Endothelial cell of umbilical vein (primary cell): ENCODE data around the gene DNMT3L. TPM values are rescaled to one million over a fixed set of nuclear protein-coding genes. Genes with fewer than 3 reads are reported as not detected.
"Not testable (repeated sequence)": the region's sequence is repeated elsewhere in the genome, so short reads cannot be mapped to it uniquely, and the experiment has no call there.

Source experiments
- BruUV-seq: library from RNA; stranded (reverse); fragments of 400-500 nt; replicated peaks from 2 replicates; lab custom pipeline; 2021; lab: Mats Ljungman, UMichigan
- CTCF ChIA-PET: fragments of 300-600, 350-600 bp; sonication (Branson Sonifier 250); formaldehyde crosslinking; loops from one replicate; lab custom pipeline; 2021; ENCODE audit warnings: antibody characterized with exemption, inconsistent platforms; lab: Charles Lee
- POLR2A ChIA-PET: fragments of 300-600, 350-600 bp; sonication (Branson Sonifier 250); formaldehyde crosslinking; loops from one replicate; lab custom pipeline; 2021; ENCODE audit warnings: antibody characterized with exemption, inconsistent platforms; lab: Charles Lee
- DNase-seq: peaks from one replicate; pipeline ENCODE4 v3.0.0-alpha.2; 2011; ENCODE audit warnings: low read depth, low spot score
- FAIRE-seq: peaks from 2 replicates; lab custom pipeline; 2011; peaks lifted over from hg19 to GRCh38; lab: Jason Lieb, UNC
- H2AFZ ChIP-seq: 2 replicates; pipeline ENCODE4 v1.6.0; 2012; ENCODE audit warnings: low read depth, low read length, control low read depth, inconsistent platforms
- H3K27ac ChIP-seq: 2 replicates; pipeline ENCODE4 v1.5.1; 2011; ENCODE audit warnings: low read depth, mild to moderate bottlenecking, control low read depth, low read length, moderate library complexity; ENCODE audit not compliant: insufficient read depth
- H3K27me3 ChIP-seq, 2 experiments: 2 replicates each; pipeline versions ENCODE4 v1.6.0 to v1.6.1; 2011; ENCODE audit warnings: low read length in 2 of 2, mixed read lengths in 1 of 2; ENCODE audit not compliant: control insufficient read depth in 2 of 2, insufficient read depth in 2 of 2
- H3K36me3 ChIP-seq, 2 experiments: 2 replicates in 1 of 2; 3 replicates in 1 of 2; pipeline ENCODE4 v1.5.1; 2011; ENCODE audit warnings: low read length in 2 of 2, mild to moderate bottlenecking in 1 of 2, moderate library complexity in 1 of 2; ENCODE audit not compliant: control insufficient read depth in 2 of 2, insufficient read depth in 2 of 2; ENCODE audit errors: extremely low read depth in 1 of 2
- H3K4me1 ChIP-seq: 3 replicates; pipeline ENCODE4 v1.5.1; 2011; ENCODE audit warnings: mild to moderate bottlenecking, low read length; ENCODE audit not compliant: control insufficient read depth, insufficient read depth; ENCODE audit errors: extremely low read depth
- H3K4me2 ChIP-seq: 2 replicates; pipeline ENCODE4 v1.6.1; 2011; ENCODE audit warnings: low read length, control low read depth, mixed read lengths; ENCODE audit not compliant: insufficient read depth
- H3K4me3 ChIP-seq, 3 experiments: fragments of 200-600 bp in 1 of 3; sonication (generic), shearing (Covaris generic) in 1 of 3; replicated peaks in 1 of 3; 2 replicates each; pipeline ENCODE4 v1.5.1; 2011 to 2016; ENCODE audit warnings: control low read depth in 3 of 3, low read length in 3 of 3, mild to moderate bottlenecking in 2 of 3, inconsistent platforms in 1 of 3, low read depth in 1 of 3, moderate library complexity in 1 of 3; ENCODE audit not compliant: insufficient read depth in 1 of 3
- H3K79me2 ChIP-seq: 2 replicates; pipeline ENCODE4 v1.6.0; 2012; ENCODE audit warnings: low read length, inconsistent platforms; ENCODE audit not compliant: control insufficient read depth, insufficient read depth
- H3K9ac ChIP-seq: replicated peaks from 2 replicates; pipeline ENCODE3; 2011; ENCODE audit warnings: low read length, control low read depth; ENCODE audit not compliant: insufficient read depth; ENCODE audit errors: extremely low read depth
- H3K9me1 ChIP-seq: replicated peaks from 3 replicates; pipeline ENCODE4 v1.6.0; 2011; ENCODE audit warnings: mild to moderate bottlenecking, low read length; ENCODE audit not compliant: control insufficient read depth, insufficient read depth; ENCODE audit errors: extremely low read depth
- H3K9me3 ChIP-seq: replicated peaks from 2 replicates; pipeline ENCODE4 v1.5.1; 2012; ENCODE audit warnings: low read length, inconsistent platforms; ENCODE audit not compliant: control insufficient read depth, insufficient read depth
- H4K20me1 ChIP-seq: replicated peaks from 2 replicates; pipeline ENCODE3; 2011; ENCODE audit warnings: mild to moderate bottlenecking, low read length; ENCODE audit not compliant: control insufficient read depth, insufficient read depth; ENCODE audit errors: extremely low read depth
- dilution Hi-C: fragments of 300-500 bp; cut with MboI; formaldehyde crosslinking; loops from one replicate; pipeline ENCODE4 v1.15.0; 2019; ENCODE audit warnings: low sequenced_read_pairs; ENCODE audit not compliant: extremely low pct_ligation_motif_present
- intact Hi-C: fragments of 100-400 bp; cut with micrococcal nuclease; formaldehyde crosslinking; loops from one replicate; pipeline ENCODE4 v1.10.0; 2022
- polyA plus RNA-seq, 4 experiments: library from polyadenylated mRNA; depleted of rRNA in 3 of 4; stranded (reverse) in 3 of 4; unstranded in 1 of 4; fragments of >200 nt; gene quantifications; 2 replicates each; pipeline versions ENCODE4 v1.2.1 to v1.2.3, GENCODE V29; 2011 to 2012; ENCODE audit warnings: missing spikeins in 1 of 4
- total RNA-seq: library from RNA; stranded (reverse); gene quantifications from 2 replicates; pipeline ENCODE4 v1.2.3, GENCODE V29; 2021

DNMT3L gene
- total and polyA plus RNA-seq, 2 donors (not counting 3 experiments of a cell fraction or from before 2014, with no cell fraction given) = not detected

DNA sequence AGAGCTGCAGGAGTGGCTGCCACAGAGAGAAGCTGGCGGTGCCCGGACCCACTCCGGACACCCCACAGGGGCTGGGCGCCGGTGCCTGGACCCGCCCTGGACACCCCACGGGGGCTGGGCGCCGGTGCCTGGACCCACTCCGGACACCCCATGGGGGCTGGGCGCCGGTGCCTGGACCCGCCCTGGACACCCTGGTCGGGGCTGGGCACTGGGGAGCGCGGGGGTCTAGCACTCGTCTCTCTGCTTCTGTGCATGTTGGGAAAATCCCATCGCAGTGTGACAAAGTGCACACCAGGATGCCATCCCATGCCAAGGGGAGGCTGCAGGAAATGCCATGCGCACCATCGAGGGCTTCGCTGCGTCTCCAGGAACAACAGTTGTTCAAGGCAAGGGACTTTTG lies 32.1 kb downstream of the DNMT3L start:
- intact Hi-C loops, H3K36me3 ChIP-seq, H3K9ac ChIP-seq, DNase-seq, FAIRE-seq, H3K79me2 ChIP-seq, H4K20me1 ChIP-seq, H3K4me2 ChIP-seq, H3K27ac ChIP-seq, H3K9me1 ChIP-seq, BruUV-seq, H3K4me1 ChIP-seq, dilution Hi-C loops, H3K9me3 ChIP-seq, POLR2A ChIA-PET, H3K27me3 ChIP-seq, H2AFZ ChIP-seq, CTCF ChIA-PET, H3K4me3 ChIP-seq: not testable (repeated sequence)

DNA sequence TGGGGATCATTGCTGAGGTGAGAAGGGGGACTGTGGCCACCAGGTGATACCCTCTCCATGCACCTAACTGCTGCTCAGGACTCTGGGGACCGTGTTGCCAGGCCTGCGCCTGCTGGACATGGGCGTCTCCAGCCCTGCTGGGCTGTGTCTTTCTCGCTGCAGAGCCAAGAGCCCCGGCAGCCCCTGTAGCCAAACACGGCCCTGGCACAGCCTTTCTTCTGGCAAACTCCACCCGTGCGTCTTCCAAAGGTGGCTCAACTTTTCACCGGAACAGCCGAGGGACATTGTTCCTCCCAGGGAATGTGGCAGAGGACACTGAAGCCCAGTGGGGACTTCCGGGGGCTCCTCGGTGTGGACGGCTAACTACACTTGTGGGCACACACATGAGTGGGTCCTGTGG lies 33.6 kb downstream of the DNMT3L start:
- H3K79me2 ChIP-seq, H2AFZ ChIP-seq, H3K36me3 ChIP-seq, H3K4me1 ChIP-seq, dilution Hi-C loops, H3K27ac ChIP-seq, H3K9me1 ChIP-seq, DNase-seq, FAIRE-seq, H3K4me2 ChIP-seq, CTCF ChIA-PET, H4K20me1 ChIP-seq, H3K9me3 ChIP-seq, H3K4me3 ChIP-seq, intact Hi-C loops, BruUV-seq, H3K27me3 ChIP-seq, H3K9ac ChIP-seq, POLR2A ChIA-PET: not testable (repeated sequence)

DNA sequence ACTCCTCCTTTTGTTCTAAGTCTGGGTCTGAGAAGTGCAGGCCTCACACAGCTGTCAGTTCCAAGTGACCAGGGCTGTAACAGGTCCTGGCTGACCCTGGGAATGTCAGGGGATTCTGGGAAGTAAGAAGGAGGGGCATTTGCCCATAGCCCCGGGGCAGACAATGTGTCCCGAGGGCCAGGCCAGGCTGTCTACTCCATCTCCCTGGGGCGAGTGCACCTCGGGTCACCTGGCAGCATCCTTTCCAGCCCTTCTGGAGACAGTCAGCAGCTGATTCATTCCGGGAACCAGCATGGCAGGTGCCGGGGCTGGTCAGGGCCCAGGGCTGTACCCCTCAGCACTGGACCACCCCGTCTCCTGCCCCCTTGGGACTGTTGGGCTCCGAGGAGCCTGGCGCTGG lies 34.1 kb downstream of the DNMT3L start:
- DNase-seq, H3K9ac ChIP-seq, H3K4me3 ChIP-seq, H3K79me2 ChIP-seq, H4K20me1 ChIP-seq, H3K4me2 ChIP-seq, BruUV-seq, intact Hi-C loops, H3K9me3 ChIP-seq, FAIRE-seq, H2AFZ ChIP-seq, H3K9me1 ChIP-seq, H3K36me3 ChIP-seq, H3K27me3 ChIP-seq, H3K27ac ChIP-seq, dilution Hi-C loops, CTCF ChIA-PET, H3K4me1 ChIP-seq, POLR2A ChIA-PET: not testable (repeated sequence)

DNA sequence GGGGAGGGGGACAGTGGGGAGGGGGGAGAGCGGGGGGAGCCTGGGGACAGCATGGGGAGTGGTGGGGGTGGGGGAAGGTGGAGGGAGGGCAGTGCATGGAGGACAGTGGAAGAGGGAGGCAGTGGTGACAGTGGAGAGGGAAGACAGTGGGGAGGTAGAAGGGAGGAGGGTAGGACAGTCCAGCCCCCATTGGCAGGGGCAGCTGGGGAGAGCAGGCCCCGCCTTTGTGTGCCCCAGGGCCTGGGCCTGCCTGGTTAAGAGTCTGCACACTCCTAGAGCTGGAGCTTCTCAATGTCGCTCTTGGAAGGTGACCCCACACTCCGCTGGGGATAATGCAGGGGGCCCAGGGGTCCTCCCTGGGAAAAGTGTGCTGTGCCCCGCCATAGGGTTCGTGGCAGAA lies 36.1 kb downstream of the DNMT3L start:
- H3K9ac ChIP-seq, H3K27me3 ChIP-seq, DNase-seq, H3K4me1 ChIP-seq, H3K27ac ChIP-seq, H3K36me3 ChIP-seq, H3K4me2 ChIP-seq, H3K9me1 ChIP-seq, H3K9me3 ChIP-seq, CTCF ChIA-PET, FAIRE-seq, H2AFZ ChIP-seq, dilution Hi-C loops, POLR2A ChIA-PET, H3K79me2 ChIP-seq, BruUV-seq, H3K4me3 ChIP-seq, intact Hi-C loops, H4K20me1 ChIP-seq: not testable (repeated sequence)
